PC-9 (cell line): Measurements from ENCODE around the gene NXPH2.

Experiments used
- EZH2 ChIP-seq: fragments of 200-600 bp; sonication (generic); IDR thresholded peaks from 2 replicates; pipeline ENCODE4 v1.8.0; 2017; ENCODE audit warnings: antibody characterized with exemption, low read depth
- TF ChIP-seq, protein P1 (sequence below): fragments of 200-600 bp; sonication (generic); conservative IDR thresholded peaks from 2 replicates; pipeline ENCODE4 v1.6.1; 2017; ENCODE audit warnings: mixed run types, antibody characterized with exemption, mild to moderate bottlenecking, moderate library complexity

DNA sequence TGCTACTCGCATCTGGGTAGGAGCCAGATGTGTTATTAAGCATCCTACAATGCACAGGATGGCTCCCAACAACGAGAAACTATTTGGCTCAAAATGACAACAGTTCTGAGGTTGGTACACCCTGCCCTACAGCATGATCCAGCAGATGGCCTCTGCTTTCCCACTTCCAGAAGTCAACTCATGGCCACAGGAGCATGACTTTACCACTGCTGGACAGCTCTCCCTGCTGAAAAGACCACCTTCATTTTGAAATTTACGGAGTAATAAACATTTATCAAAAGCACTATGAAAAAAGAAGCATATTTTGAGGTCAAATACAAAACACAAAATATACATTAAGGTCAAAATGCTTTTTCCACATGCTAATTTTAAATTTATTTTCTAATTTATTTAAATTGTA is 13.7 kb downstream of the NXPH2 start:
- TF ChIP-seq, protein P1, sequence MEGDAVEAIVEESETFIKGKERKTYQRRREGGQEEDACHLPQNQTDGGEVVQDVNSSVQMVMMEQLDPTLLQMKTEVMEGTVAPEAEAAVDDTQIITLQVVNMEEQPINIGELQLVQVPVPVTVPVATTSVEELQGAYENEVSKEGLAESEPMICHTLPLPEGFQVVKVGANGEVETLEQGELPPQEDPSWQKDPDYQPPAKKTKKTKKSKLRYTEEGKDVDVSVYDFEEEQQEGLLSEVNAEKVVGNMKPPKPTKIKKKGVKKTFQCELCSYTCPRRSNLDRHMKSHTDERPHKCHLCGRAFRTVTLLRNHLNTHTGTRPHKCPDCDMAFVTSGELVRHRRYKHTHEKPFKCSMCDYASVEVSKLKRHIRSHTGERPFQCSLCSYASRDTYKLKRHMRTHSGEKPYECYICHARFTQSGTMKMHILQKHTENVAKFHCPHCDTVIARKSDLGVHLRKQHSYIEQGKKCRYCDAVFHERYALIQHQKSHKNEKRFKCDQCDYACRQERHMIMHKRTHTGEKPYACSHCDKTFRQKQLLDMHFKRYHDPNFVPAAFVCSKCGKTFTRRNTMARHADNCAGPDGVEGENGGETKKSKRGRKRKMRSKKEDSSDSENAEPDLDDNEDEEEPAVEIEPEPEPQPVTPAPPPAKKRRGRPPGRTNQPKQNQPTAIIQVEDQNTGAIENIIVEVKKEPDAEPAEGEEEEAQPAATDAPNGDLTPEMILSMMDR: no peak
- TF ChIP-seq EZH2: no peak
